Keratinocyte (primary cell): ENCODE data around the gene OR10G8. TPM values are rescaled to one million over a fixed set of nuclear protein-coding genes. Genes with fewer than 3 reads are reported as not detected.

Source experiments
- DNase-seq: peaks from one replicate; pipeline ENCODE4 v3.0.0-alpha.2; 2011; ENCODE audit warnings: low read depth, missing footprints, low spot score
- FAIRE-seq: peaks from 2 replicates; lab custom pipeline; 2011; peaks lifted over from hg19 to GRCh38; lab: Jason Lieb, UNC
- H2AFZ ChIP-seq: 2 replicates; pipeline ENCODE4 v1.6.0; 2012; ENCODE audit warnings: low read length, control low read depth, inconsistent platforms; ENCODE audit not compliant: control insufficient read depth
- H3K27ac ChIP-seq: 2 replicates; pipeline ENCODE4 v1.5.1; 2011; ENCODE audit warnings: low read length; ENCODE audit not compliant: control insufficient read depth, insufficient read depth
- H3K27me3 ChIP-seq: 3 replicates; pipeline ENCODE4 v1.6.0; 2011; ENCODE audit warnings: low read length; ENCODE audit not compliant: control insufficient read depth, insufficient read depth; ENCODE audit errors: extremely low read depth
- H3K36me3 ChIP-seq, 2 experiments: 2 replicates in 1 of 2; 3 replicates in 1 of 2; pipeline ENCODE4 v1.5.1; 2011; ENCODE audit warnings: low read length in 2 of 2, mild to moderate bottlenecking in 1 of 2; ENCODE audit not compliant: control insufficient read depth in 2 of 2, insufficient read depth in 2 of 2; ENCODE audit errors: extremely low read depth in 1 of 2
- H3K4me1 ChIP-seq: 3 replicates; pipeline ENCODE4 v1.5.1; 2011; ENCODE audit warnings: low read length; ENCODE audit not compliant: control insufficient read depth, insufficient read depth; ENCODE audit errors: extremely low read depth
- H3K4me2 ChIP-seq: 3 replicates; pipeline ENCODE4 v1.6.0; 2011; ENCODE audit warnings: low read depth, low read length; ENCODE audit not compliant: control insufficient read depth, insufficient read depth; ENCODE audit errors: extremely low read depth
- H3K4me3 ChIP-seq, 3 experiments: fragments of 200-600 bp in 1 of 3; sonication (generic) in 1 of 3; 2 replicates in 2 of 3; 3 replicates in 1 of 3; pipeline ENCODE4 v1.5.1; 2011 to 2016; ENCODE audit warnings: low read length in 3 of 3, mild to moderate bottlenecking in 3 of 3, control low read depth in 2 of 3, inconsistent platforms in 1 of 3, low read depth in 1 of 3, mixed read lengths in 1 of 3, mixed run types in 1 of 3, moderate library complexity in 1 of 3; ENCODE audit not compliant: control insufficient read depth in 2 of 3, insufficient read depth in 2 of 3; ENCODE audit errors: extremely low read depth in 1 of 3
- H3K79me2 ChIP-seq: 2 replicates; pipeline ENCODE4 v1.6.0; 2012; ENCODE audit warnings: low read length; ENCODE audit not compliant: control insufficient read depth, insufficient read depth
- H3K9ac ChIP-seq: 3 replicates; pipeline ENCODE4 v1.6.0; 2011; ENCODE audit warnings: low read length; ENCODE audit not compliant: control insufficient read depth, insufficient read depth; ENCODE audit errors: extremely low read depth
- H3K9me1 ChIP-seq: 3 replicates; pipeline ENCODE4 v1.6.0; 2011; ENCODE audit warnings: low read length; ENCODE audit not compliant: control insufficient read depth, insufficient read depth; ENCODE audit errors: extremely low read depth
- H3K9me3 ChIP-seq: 2 replicates; pipeline ENCODE4 v1.5.1; 2012; ENCODE audit warnings: low read depth, low read length; ENCODE audit not compliant: control insufficient read depth
- H4K20me1 ChIP-seq: 3 replicates; pipeline ENCODE4 v1.6.0; 2011; ENCODE audit warnings: low read length; ENCODE audit not compliant: control insufficient read depth, insufficient read depth; ENCODE audit errors: extremely low read depth
- CTCF ChIP-seq, 3 experiments: IDR thresholded peaks in 1 of 3; conservative IDR thresholded peaks in 1 of 3; optimal IDR thresholded peaks in 1 of 3; 2 replicates in 2 of 3; 3 replicates in 1 of 3; pipeline versions ENCODE3 to v1.5.1; 2011; ENCODE audit warnings: low read length in 3 of 3, mild to moderate bottlenecking in 3 of 3, moderate library complexity in 2 of 3, control low read depth in 1 of 3, inconsistent platforms in 1 of 3; ENCODE audit not compliant: insufficient read depth in 2 of 3; ENCODE audit errors: extremely low read depth in 1 of 3
- EZH2 ChIP-seq: IDR thresholded peaks from one replicate; pipeline ENCODE4 v1.6.1; 2012; ENCODE audit warnings: inconsistent platforms, mild to moderate bottlenecking, low read length, moderate library complexity
- dilution Hi-C: fragments of 300-500 bp; cut with MboI; formaldehyde crosslinking; loops from one replicate; pipeline ENCODE4 v1.7.0; 2020; ENCODE audit warnings: low sequenced_read_pairs; ENCODE audit not compliant: extremely low pct_ligation_motif_present
- polyA plus RNA-seq, 5 experiments: library from polyadenylated mRNA; depleted of rRNA in 3 of 5; stranded (reverse) in 3 of 5; stranded (forward) in 1 of 5; unstranded in 1 of 5; fragments of >200 nt; gene quantifications; 1 replicate in 1 of 5; 2 replicates in 3 of 5; 3 replicates in 1 of 5; pipeline versions ENCODE4 v1.2.1 to v1.2.3, GENCODE V29; 2011 to 2012; ENCODE audit warnings: missing spikeins in 2 of 5, low read depth in 1 of 5, low replicate concordance in 1 of 5

Gene OR10G8
- polyA plus RNA-seq, 1 donor (not counting 4 experiments of a cell fraction or from before 2014, with no cell fraction given): not detected

- Histone ChIP-seq H3K79me2 (no peaks in the 10 kb centered on the region), H3K4me1 (no peaks in the 10 kb centered on the region), H3K9me1 (no peaks in the 10 kb centered on the region), H2AFZ (no peak overlapping the region), H3K4me2 (no peak overlapping the region), H3K27ac (no peak overlapping the region), H3K27me3 (no peaks in the 10 kb centered on the region), H4K20me1 (no peaks in the 10 kb centered on the region), H3K36me3 (no peaks in the 10 kb centered on the region), H3K4me3 (no peak overlapping the region), H3K9ac (no peak overlapping the region), H3K9me3 (no peaks in the 10 kb centered on the region)
- dilution Hi-C loops: no loop called here
- DNase-seq (no peak), FAIRE-seq (no peak)
- no peak for TF ChIP-seq EZH2
Measured at GRCh38 chr11:124039557-124039956, 13.0 kb downstream of the OR10G8 start.

- no peaks in the 10 kb centered on the region for H3K4me1 ChIP-seq
- H3K9me1 ChIP-seq: no peaks in the 10 kb centered on the region
- H3K36me3 ChIP-seq: no peaks in the 10 kb centered on the region
- no peak within 1 kb of the TSS for H3K4me3 ChIP-seq
- H3K4me2 ChIP-seq: no peak within 1 kb of the TSS
- H3K9ac ChIP-seq: no peak within 1 kb of the TSS
- no peak within 1 kb of the TSS for H2AFZ ChIP-seq
- no peak within 1 kb of the TSS for H3K27ac ChIP-seq
- H4K20me1 ChIP-seq: no peaks in the 10 kb centered on the region
- FAIRE-seq: no peak
- dilution Hi-C loops: no loop called here
- no peaks in the 10 kb centered on the region for H3K27me3 ChIP-seq
- no peaks in the 10 kb centered on the region for H3K9me3 ChIP-seq
- no peaks in the 10 kb centered on the region for H3K79me2 ChIP-seq
- TF ChIP-seq CTCF (optimal IDR thresholded peaks at IDR 0.05 in 1 of 3, IDR thresholded peaks at IDR 0.05 in 1 of 3, conservative IDR thresholded peaks at IDR 0.05 in 1 of 3; ENCODE audit: extremely low read depth in 1 of 3, insufficient read depth in 2 of 3, low read length in 3 of 3): no peak
- no peak for TF ChIP-seq EZH2
- DNase-seq: no peak
Measured at GRCh38 chr11:124041254-124041653, 14.7 kb downstream of the OR10G8 start, which contains the start of gene OR10G7. Gene OR10G7, minus strand, starts transcription at chr11:124041325. Its CDS starts 2,324 bp downstream, at chr11:124039001.

GRCh38 chr11:124043420-124043819 is 16.8 kb downstream of the OR10G8 start:
- H2AFZ ChIP-seq: no peak overlapping the region
- no peaks in the 10 kb centered on the region for H3K9me3 ChIP-seq
- FAIRE-seq (no peak), DNase-seq (no peak)
- H3K9ac ChIP-seq: no peak overlapping the region
- TF ChIP-seq EZH2: no peak
- H3K9me1 ChIP-seq: no peaks in the 10 kb centered on the region
- H3K36me3 ChIP-seq: no peaks in the 10 kb centered on the region
- dilution Hi-C loops: no loop called here
- H3K4me2 ChIP-seq: no peak overlapping the region
- H3K4me3 ChIP-seq: no peak overlapping the region
- no peaks in the 10 kb centered on the region for H3K4me1 ChIP-seq
- H3K79me2 ChIP-seq: no peaks in the 10 kb centered on the region
- H3K27ac ChIP-seq: no peak overlapping the region
- H4K20me1 ChIP-seq: no peaks in the 10 kb centered on the region
- H3K27me3 ChIP-seq: no peaks in the 10 kb centered on the region
